Kidney epithelial cell (primary cell): ENCODE measurements around the gene WDR86. TPM values are rescaled to one million over a fixed set of nuclear protein-coding genes. Genes with fewer than 3 reads are reported as not detected.

Experiments
- DNase-seq: peaks from one replicate; pipeline ENCODE4 v3.0.0-alpha.2; 2010; ENCODE audit warnings: low read depth
- H3K27me3 ChIP-seq: 2 replicates; pipeline ENCODE4 v1.6.0; 2011; ENCODE audit warnings: low read length; ENCODE audit not compliant: control insufficient read depth, insufficient read depth
- H3K36me3 ChIP-seq: 2 replicates; pipeline ENCODE4 v1.5.1; 2011; ENCODE audit warnings: low read length; ENCODE audit not compliant: control insufficient read depth, insufficient read depth
- H3K4me3 ChIP-seq: 2 replicates; pipeline ENCODE4 v1.5.1; 2011; ENCODE audit warnings: low read depth, mild to moderate bottlenecking, control low read depth, low read length
- total RNA-seq: library from RNA; depleted of rRNA; stranded (reverse); fragments of >200 nt; gene quantifications from 2 replicates; pipeline ENCODE4 v1.2.3, GENCODE V29; 2015
- TF ChIP-seq, protein P1 (sequence below): IDR thresholded peaks from 2 replicates; pipeline ENCODE4 v1.5.1; 2011; ENCODE audit warnings: mild to moderate bottlenecking, moderate library complexity, low read length, control low read depth, inconsistent platforms; ENCODE audit not compliant: insufficient read depth, poor library complexity, severe bottlenecking

WDR86 gene
- total RNA-seq, 1 donor from 2014 or later = 19.6 TPM

DNA sequence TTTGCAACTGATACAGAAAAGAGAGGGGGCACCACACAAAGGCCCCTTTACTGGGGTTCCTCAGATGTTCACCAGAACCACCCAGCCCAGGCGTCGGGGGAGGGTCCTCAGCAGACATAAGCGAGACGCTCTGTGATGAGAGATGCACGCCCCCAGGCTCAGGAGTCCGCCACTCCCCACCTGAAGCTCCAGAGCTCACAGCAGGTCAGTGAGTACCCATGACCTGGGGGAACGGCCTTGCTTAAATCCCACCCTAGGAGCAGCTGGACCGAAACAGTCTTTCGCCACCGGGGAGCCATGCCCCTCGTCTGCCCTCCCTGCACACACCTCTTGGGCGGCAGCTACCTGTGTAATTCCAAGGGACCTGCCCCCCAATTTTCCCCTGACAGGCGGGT is 27.3 kb upstream of the WDR86 start:
- DNase-seq = no peak
- TF ChIP-seq, protein P1, sequence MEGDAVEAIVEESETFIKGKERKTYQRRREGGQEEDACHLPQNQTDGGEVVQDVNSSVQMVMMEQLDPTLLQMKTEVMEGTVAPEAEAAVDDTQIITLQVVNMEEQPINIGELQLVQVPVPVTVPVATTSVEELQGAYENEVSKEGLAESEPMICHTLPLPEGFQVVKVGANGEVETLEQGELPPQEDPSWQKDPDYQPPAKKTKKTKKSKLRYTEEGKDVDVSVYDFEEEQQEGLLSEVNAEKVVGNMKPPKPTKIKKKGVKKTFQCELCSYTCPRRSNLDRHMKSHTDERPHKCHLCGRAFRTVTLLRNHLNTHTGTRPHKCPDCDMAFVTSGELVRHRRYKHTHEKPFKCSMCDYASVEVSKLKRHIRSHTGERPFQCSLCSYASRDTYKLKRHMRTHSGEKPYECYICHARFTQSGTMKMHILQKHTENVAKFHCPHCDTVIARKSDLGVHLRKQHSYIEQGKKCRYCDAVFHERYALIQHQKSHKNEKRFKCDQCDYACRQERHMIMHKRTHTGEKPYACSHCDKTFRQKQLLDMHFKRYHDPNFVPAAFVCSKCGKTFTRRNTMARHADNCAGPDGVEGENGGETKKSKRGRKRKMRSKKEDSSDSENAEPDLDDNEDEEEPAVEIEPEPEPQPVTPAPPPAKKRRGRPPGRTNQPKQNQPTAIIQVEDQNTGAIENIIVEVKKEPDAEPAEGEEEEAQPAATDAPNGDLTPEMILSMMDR = no peak
- H3K36me3 ChIP-seq = no peaks in the 10 kb centered on the region
- no peak overlapping the region for H3K4me3 ChIP-seq
- H3K27me3 ChIP-seq = peaks cover 20% of the 10 kb centered on the region

DNA sequence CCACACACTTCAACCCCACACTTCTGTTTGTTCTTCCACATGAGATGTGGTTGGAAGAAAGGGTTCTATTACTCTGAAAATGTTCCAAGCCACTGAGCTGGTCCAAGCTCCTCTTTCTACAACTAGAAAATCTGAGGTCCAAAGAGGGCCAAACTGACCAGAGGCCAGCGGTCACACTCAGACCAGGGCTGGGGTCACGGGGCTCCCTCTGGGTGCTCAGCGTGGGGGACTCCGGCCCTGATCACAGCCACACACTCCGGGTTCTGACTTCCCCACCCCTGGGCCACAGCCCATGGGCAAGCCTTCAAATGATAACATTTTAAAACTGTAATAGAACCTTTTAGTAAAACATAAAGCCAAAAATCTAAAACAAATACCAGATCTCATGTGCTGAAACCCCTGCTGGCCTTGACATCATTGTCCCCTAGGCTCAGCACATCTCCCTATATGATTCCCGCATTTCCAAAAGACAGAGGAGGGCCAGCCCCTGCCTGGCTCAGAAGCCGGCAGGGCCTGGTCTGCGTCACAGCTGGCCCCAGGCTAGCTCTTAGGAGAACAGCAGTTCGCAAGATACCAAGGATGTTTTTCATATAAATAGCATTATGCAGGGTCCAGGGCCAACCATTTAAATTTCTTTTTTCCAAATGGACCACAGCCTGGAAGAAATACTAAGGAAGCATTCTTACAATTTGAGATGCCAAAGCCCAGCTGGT is 26.8 kb upstream of the WDR86 start:
- no peaks in the 10 kb centered on the region for H3K36me3 ChIP-seq
- H3K27me3 ChIP-seq = peaks cover 20% of the 10 kb centered on the region
- TF ChIP-seq, protein P1 = no peak
- H3K4me3 ChIP-seq = no peak overlapping the region
- no peak for DNase-seq

DNA sequence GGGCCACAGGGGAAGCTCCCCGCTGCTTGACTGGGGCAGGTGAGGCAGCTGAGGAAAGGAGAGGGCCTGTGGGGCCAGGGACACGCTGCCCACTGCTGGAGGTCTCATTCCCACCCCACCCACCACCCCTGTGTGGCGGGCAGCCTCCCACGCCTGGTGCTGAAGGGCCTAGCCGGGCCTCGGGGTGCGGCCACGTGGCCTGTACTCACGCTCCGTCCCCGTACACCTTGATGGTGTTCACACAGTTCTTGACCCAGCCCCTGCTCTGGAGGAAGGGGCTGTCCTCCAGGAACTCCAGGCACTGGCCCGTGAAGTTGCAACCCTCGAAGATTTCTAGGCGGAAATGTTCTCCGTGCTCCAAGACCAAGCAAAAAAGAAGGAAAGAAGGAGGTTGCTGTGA is 26.1 kb upstream of the WDR86 start:
- DNase-seq = no peak
- Histone ChIP-seq H3K27me3 (peaks cover 20% of the 10 kb centered on the region), H3K4me3 (no peak overlapping the region), H3K36me3 (no peaks in the 10 kb centered on the region)
- TF ChIP-seq, protein P1 = no peak

DNA sequence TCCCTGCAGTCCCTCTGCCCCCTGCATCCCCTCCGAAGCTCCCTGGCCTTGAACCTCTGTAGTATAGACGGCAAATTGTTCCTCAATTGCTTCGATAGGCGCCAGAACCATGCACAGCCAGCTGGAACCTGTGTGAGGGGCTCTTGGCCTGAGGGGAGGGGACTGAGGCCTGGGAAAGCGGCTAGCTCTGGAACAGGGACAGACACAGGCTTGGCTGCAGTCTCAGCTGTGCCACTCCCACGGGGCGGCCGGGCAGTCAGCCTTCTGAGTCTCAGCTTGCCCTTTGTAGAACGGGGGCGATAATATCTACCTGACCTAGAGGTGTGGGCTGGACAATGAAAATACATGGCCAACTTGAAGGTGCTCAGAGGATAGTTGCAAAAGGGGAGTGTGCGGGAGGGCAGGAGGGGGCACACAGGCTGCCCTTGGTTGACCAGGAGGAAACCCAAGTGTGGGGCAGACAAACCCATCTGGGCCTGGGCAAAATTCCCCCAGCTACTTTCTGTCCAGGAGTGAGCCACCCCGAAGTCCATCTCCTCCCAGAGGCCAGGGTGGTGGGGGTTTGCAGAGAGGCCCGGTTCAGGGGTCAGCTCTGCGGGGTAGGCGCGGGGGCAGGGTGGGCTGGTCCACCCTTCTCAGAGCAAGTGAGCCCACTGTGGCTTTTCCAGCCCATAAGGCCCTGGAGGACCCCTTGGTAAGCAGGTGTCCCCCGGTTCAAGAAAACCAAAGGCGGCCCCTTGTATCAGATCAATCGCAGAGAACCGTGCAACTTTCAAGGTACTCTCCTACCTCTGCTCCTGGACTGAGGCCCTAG is 25.5 kb upstream of the WDR86 start:
- TF ChIP-seq, protein P1 = no peak
- no peak for DNase-seq
- H3K27me3 ChIP-seq = peaks cover 15% of the 10 kb centered on the region
- H3K36me3 ChIP-seq = no peaks in the 10 kb centered on the region
- no peak overlapping the region for H3K4me3 ChIP-seq

DNA sequence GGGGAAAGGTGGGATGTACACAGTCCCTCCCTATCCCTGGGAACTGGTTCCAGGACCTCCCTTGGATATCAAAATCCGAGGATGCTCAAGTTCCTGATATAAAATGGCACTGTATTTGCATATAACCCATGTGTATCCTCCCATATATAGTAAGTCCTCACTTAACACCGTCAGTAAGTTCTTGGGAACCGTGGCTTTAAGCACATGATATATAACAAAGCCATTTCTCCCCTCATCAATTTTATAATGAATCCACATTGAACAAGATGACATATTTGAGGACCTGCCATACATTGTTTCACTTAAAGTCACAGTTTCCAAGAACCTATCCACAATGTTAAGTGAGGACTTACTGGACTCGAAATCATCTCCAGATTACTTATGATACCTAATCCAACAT is 24.7 kb upstream of the WDR86 start:
- Histone ChIP-seq H3K36me3 (no peaks in the 10 kb centered on the region), H3K27me3 (peaks cover 9% of the 10 kb centered on the region), H3K4me3 (no peak overlapping the region)
- TF ChIP-seq, protein P1 = no peak
- no peak for DNase-seq
